NB4 (cell line): ENCODE data around the gene FBXW8.

ENCODE experiments used
- CTCF ChIP-seq: IDR thresholded peaks from one replicate; pipeline ENCODE4 v1.5.1; 2012; ENCODE audit warnings: low read depth, low read length
- MYC ChIP-seq: IDR thresholded peaks from 2 replicates; pipeline ENCODE4 v1.6.1; 2011; ENCODE audit warnings: low read depth, low read length
- POLR2A ChIP-seq: IDR thresholded peaks from 2 replicates; pipeline ENCODE4 v1.6.1; 2011; ENCODE audit warnings: mild to moderate bottlenecking; ENCODE audit not compliant: insufficient read length; ENCODE audit errors: extremely low read depth

GRCh38 chr12:116943419-116944372, 32.9 kb downstream of the FBXW8 start:
- TF ChIP-seq CTCF (no peak), POLR2A (no peak), MYC (no peak)
